Bronchial smooth muscle cell (primary cell): Measurements from ENCODE around the gene MUSTN1. TPM values are rescaled to one million over a fixed set of nuclear protein-coding genes. Genes with fewer than 3 reads are reported as not detected.

ENCODE experiments used
- total RNA-seq: library from RNA; depleted of rRNA; stranded (reverse); fragments of >200 nt; gene quantifications from 2 replicates; pipeline ENCODE4 v1.2.1, GENCODE V29; 2014

MUSTN1 gene
- not detected in 2 replicates for total RNA-seq

DNA sequence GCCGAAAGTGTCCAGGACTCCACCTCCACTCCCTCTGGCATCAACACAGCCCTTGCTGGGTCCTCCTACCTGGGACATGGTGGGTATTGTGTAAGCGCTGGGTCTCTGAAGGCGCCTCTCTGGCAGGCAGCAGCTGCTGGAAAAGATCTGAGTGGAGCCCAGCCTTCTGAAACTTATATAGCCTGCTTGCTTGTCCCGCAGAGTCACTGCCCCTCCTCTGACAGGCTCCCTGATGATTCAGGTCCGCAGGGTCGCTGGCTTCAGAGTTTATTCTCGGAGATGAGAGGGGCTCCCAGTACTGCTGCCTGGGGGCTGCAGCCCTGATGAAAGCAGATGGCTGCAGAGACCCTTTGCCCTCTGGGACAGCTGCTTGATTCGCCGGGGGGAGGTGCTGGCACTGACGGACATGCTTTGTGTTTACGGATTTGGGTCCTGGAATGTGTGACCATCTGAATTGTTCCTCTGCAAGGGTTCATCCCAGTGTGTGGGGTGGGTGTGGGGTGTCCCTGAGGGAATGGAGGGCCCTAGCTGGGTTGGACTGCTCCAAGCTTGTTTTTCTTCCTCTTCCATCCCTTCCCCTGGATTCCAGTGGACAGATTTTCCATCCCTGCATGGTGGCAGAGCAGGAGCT, at the start of gene MUSTN1:
MUSTN1 (minus strand) TSS at position 149 of the 631 bp plus-strand sequence; CDS start at position 78, 71 bp downstream.

DNA sequence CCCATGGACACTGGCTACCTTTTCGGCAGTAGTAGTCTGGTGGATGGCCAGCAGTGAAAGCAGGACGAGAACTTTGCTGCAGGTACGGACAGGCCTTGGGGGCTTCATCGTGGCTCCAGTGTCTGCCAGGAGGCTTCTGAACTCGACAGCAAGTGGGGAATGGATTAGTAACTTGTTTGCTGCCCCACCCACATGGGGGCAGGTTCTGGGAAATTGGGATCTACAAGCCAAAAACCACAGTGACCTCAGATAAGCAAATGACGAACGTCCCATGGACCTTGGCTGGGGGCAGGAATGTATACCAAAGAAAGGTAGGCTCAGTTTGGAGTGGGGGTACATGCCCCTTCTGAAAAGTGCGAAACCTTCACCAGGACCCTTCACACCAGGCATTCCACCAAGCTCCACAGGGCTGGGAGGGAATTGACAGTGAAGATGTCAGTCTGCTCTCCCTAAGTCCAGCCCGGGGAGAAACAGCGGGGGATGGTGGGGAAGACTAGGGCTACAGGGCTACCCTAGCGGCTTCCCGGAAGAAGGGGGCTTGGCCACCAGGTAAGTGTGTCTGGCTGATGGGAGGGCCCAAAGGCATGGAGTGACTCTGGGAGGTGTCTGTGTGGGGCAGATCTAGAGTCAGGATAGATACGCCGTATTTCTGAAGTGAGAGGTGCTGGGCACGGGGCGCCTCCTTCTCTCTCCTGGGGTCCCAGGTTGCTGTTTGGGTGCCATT, 4.1 kb downstream of the MUSTN1 start, which contains the start of gene ITIH4:
ITIH4 (minus strand) TSS at position 138 of the 724 bp plus-strand sequence; CDS start at position 108, 30 bp downstream.

DNA sequence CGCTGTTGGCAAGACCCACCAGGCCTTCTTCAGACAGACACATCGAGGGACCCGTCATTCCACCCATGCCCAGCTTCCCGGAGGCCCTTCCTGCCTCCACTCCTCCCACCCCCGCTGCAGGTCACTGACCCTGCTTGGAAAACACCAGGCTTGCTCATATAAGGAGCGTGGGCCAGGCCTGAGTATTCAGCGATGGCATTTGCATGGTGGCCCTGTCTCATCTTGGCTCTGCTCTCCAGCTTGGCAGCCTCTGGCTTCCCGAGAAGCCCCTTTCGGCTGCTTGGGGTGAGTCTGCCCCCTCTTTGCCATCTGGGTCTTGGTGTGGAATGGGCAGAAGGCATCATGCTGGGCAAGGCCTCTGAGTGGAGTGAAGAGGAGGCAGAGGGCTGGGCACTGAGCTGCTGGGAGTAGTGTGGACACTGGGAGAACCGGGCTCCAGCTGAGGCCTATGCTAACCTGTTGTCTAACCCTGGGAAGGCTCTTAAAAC, 40.2 kb downstream of the MUSTN1 start, which contains the start of gene ITIH3:
ITIH3 (plus strand) TSS at position 185 of the 488 bp plus-strand sequence; CDS start at position 193, 8 bp downstream.

Other genes with a start within 250 kb of the MUSTN1 start
- gene PBRM1, start 149.1 kb downstream of the MUSTN1 start, total RNA-seq = 45.9 and 46.1 TPM in 2 replicates
- 51.2 and 58.6 TPM in 2 replicates for gene GNL3, start 149.0 kb downstream of the MUSTN1 start, total RNA-seq
- gene GLT8D1, start 129.2 kb downstream of the MUSTN1 start, total RNA-seq = 108 and 133 TPM in 2 replicates
- gene SPCS1, start 128.9 kb downstream of the MUSTN1 start, total RNA-seq = 24.3 and 33.9 TPM in 2 replicates
- 11.7 and 23.4 TPM in 2 replicates for gene NEK4, start 64.1 kb downstream of the MUSTN1 start, total RNA-seq
- gene ITIH1, start 57.4 kb downstream of the MUSTN1 start, total RNA-seq = not detected in 2 replicates
- not detected in 2 replicates for gene ITIH3, start 40.2 kb downstream of the MUSTN1 start, total RNA-seq
- 1.7 and 3.0 TPM in 2 replicates for gene ITIH4, start 4.3 kb downstream of the MUSTN1 start, total RNA-seq
- gene STIMATE, start 62.5 kb upstream of the MUSTN1 start, total RNA-seq = 8.0 and 10.3 TPM in 2 replicates
- gene SFMBT1, start 211.1 kb upstream of the MUSTN1 start, total RNA-seq = 2.5 and 3.5 TPM in 2 replicates